Ovary (tissue), 3 donors: ENCODE measurements around the gene LCE1F.

Experiments
- CTCF ChIP-seq, 3 donors: fragments of 450-650 bp in 2 of 3; fragments of 200-600 bp in 1 of 3; IDR thresholded peaks; one replicate each; pipeline versions ENCODE4 v1.5.1 to v1.8.0; 2016 to 2022; ENCODE audit warnings: antibody characterized with exemption in 3 of 3, mild to moderate bottlenecking in 1 of 3
- POLR2A ChIP-seq: fragments of 450-650 bp; IDR thresholded peaks from one replicate; pipeline ENCODE4 v1.6.1; 2017; ENCODE audit warnings: antibody characterized with exemption, mild to moderate bottlenecking, moderate library complexity
- donor health status: DM: no; HTN: no; CAD: no.

- TF ChIP-seq CTCF (IDR thresholded peaks at IDR 0.05) (no peak), POLR2A (no peak)
Measured at GRCh38 chr1:152747831-152748230, 27.1 kb upstream of the LCE1F start.
